OCI-LY7 (cell line): ENCODE data around the gene C16orf74. TPM values are rescaled to one million over a fixed set of nuclear protein-coding genes. Genes with fewer than 3 reads are reported as not detected.
A peak's percentile ranks its signal among the peaks of the same experiment; 100 is the strongest.

Experiments
- BruUV-seq: library from RNA; stranded (reverse); fragments of 400-500 nt; replicated peaks from 2 replicates; lab custom pipeline; 2021; lab: Mats Ljungman, UMichigan
- CTCF ChIA-PET: fragments of 300-600 bp; sonication (Branson Sonifier 250); formaldehyde crosslinking; loops from one replicate; lab custom pipeline; 2022; ENCODE audit warnings: antibody characterized with exemption; ENCODE audit not compliant: unreplicated experiment; lab: Charles Lee
- POLR2A ChIA-PET: fragments of 300-600 bp; sonication (Branson Sonifier 250); formaldehyde crosslinking; loops from one replicate; lab custom pipeline; 2022; ENCODE audit warnings: antibody characterized with exemption; lab: Charles Lee
- DNase-seq: peaks from one replicate; pipeline ENCODE4 v3.0.0-alpha.2; 2015; ENCODE audit warnings: low spot score
- H2AFZ ChIP-seq: fragments of 200-600 bp; sonication (generic), shearing (Covaris generic); 2 replicates; pipeline ENCODE4 v1.6.1; 2014; ENCODE audit warnings: mild to moderate bottlenecking, antibody characterized with exemption, low read length, moderate library complexity
- H3K27ac ChIP-seq: fragments of 200-600 bp; sonication (generic); 2 replicates; pipeline ENCODE4 v1.5.1; 2014; ENCODE audit warnings: mixed run types, low read depth, mild to moderate bottlenecking, moderate library complexity, low read length, inconsistent platforms; ENCODE audit not compliant: poor library complexity, severe bottlenecking
- H3K36me3 ChIP-seq: fragments of 200-600 bp; sonication (generic); 2 replicates; pipeline ENCODE4 v1.6.1; 2014; ENCODE audit warnings: mild to moderate bottlenecking, antibody characterized with exemption, low read length, moderate library complexity, mixed read lengths; ENCODE audit not compliant: insufficient read depth
- H3K4me1 ChIP-seq: fragments of 200-600 bp; sonication (generic); 2 replicates; pipeline ENCODE4 v1.5.1; 2014; ENCODE audit warnings: mild to moderate bottlenecking, low read length; ENCODE audit not compliant: insufficient read depth, poor library complexity, severe bottlenecking
- H3K4me2 ChIP-seq: fragments of 200-600 bp; sonication (generic); 2 replicates; pipeline ENCODE4 v1.6.1; 2014; ENCODE audit warnings: mild to moderate bottlenecking, low read length
- H3K4me3 ChIP-seq: fragments of 200-600 bp; sonication (generic); 2 replicates; pipeline ENCODE4 v1.5.1; 2014; ENCODE audit warnings: mild to moderate bottlenecking, low read depth, low read length; ENCODE audit not compliant: poor library complexity, severe bottlenecking
- H3K79me2 ChIP-seq: fragments of 200-600 bp; sonication (generic); 2 replicates; pipeline ENCODE4 v1.6.1; 2016; ENCODE audit warnings: low read depth, mild to moderate bottlenecking, low read length, moderate library complexity, mixed read lengths; ENCODE audit not compliant: insufficient read depth
- H3K9me2 ChIP-seq: fragments of 200-600 bp; sonication (generic); 2 replicates; pipeline ENCODE4 v1.6.1; 2016; ENCODE audit warnings: mild to moderate bottlenecking, low read length, mixed read lengths; ENCODE audit not compliant: insufficient read depth
- H3K9me3 ChIP-seq: fragments of 200-600 bp; sonication (generic); 2 replicates; pipeline ENCODE4 v1.6.1; 2014; ENCODE audit warnings: mild to moderate bottlenecking, mixed run types, low read length, mixed read lengths
- H4K20me1 ChIP-seq: fragments of 200-600 bp; sonication (generic); 2 replicates; pipeline ENCODE4 v1.6.1; 2014; ENCODE audit warnings: mild to moderate bottlenecking, antibody characterized with exemption, low read length, moderate library complexity, mixed read lengths; ENCODE audit not compliant: insufficient read depth
- CTCF ChIP-seq: fragments of 200-600 bp; sonication (generic); conservative IDR thresholded peaks from 2 replicates; pipeline ENCODE4 v1.5.1; 2014; ENCODE audit warnings: mild to moderate bottlenecking, antibody characterized with exemption, low read length, moderate library complexity, mixed read lengths
- EZH2phosphoT487 ChIP-seq: fragments of 200-600 bp; sonication (generic); IDR thresholded peaks from 2 replicates; pipeline ENCODE4 v1.6.1; 2018; ENCODE audit warnings: low read depth, borderline replicate concordance, mild to moderate bottlenecking, mixed run types, antibody characterized with exemption, low read length, moderate library complexity, mixed read lengths
- intact Hi-C: fragments of 100-400 bp; cut with micrococcal nuclease; formaldehyde crosslinking; loops from one replicate; pipeline ENCODE4 v1.10.0; 2022; ENCODE audit not compliant: unreplicated experiment
- total RNA-seq, 2 experiments: library from RNA; depleted of rRNA in 1 of 2; stranded (reverse); fragments of >200 nt in 1 of 2; shearing (Covaris generic) in 1 of 2; gene quantifications; 2 replicates each; pipeline ENCODE4 v1.2.3, GENCODE V29; 2014 to 2022

The C16orf74 gene
- total RNA-seq, 2 experiments from 2014 or later: 6.8 to 9.7 TPM

- Histone ChIP-seq H3K79me2 (peaks cover 58% of the 10 kb centered on the region), H3K9me2 (no peaks in the 10 kb centered on the region), H3K36me3 (peaks cover 44% of the 10 kb centered on the region), H3K4me3 (peak overlapping the region; percentile 87), H4K20me1 (peaks cover 15% of the 10 kb centered on the region), H2AFZ (no peak overlapping the region; the same call in 1 of the 2 replicates), H3K9me3 (no peaks in the 10 kb centered on the region), H3K27ac (peak overlapping the region; percentile 90), H3K4me2 (peak overlapping the region; percentile 95), H3K4me1 (peaks cover 56% of the 10 kb centered on the region)
- intact Hi-C loops: loop anchor here (1.0 to 5.0 kb wide), 5 partner anchors 30 to 240 kb away; partner anchors contain the start of gene GSE1
- ChIA-PET POLR2A (interaction anchor here (0.5 to 2.5 kb wide), 2 partner anchors 29 to 106 kb away, joined by 3 to 12 read pairs; no protein-coding TSS in a partner anchor), CTCF (no interaction called here)
- DNase-seq: peak; percentile 62
- TF ChIP-seq CTCF (peak; percentile 72), EZH2phosphoT487 (no peak)
- no TSS peak for BruUV-seq
Observed at GRCh38 chr16:85687651-85688471, 63.0 kb downstream of the C16orf74 start.

GRCh38 chr16:85686912-85687591 is 63.8 kb downstream of the C16orf74 start:
- Histone ChIP-seq H3K4me3 (peak overlapping the region; percentile 87), H3K4me2 (peak overlapping the region; percentile 95), H3K9me2 (no peaks in the 10 kb centered on the region), H3K27ac (peak overlapping the region; percentile 90), H3K9me3 (no peaks in the 10 kb centered on the region), H4K20me1 (peaks cover 15% of the 10 kb centered on the region), H3K36me3 (peaks cover 52% of the 10 kb centered on the region), H3K4me1 (peaks cover 56% of the 10 kb centered on the region), H3K79me2 (peaks cover 59% of the 10 kb centered on the region), H2AFZ (no peak overlapping the region)
- intact Hi-C loops: loop anchor here (1.0 to 5.0 kb wide), 3 partner anchors 31 to 215 kb away; no protein-coding TSS in a partner anchor
- peak; percentile 64 for DNase-seq
- POLR2A ChIA-PET: interaction anchor here (0.5 to 0.6 kb wide), 2 partner anchors 107 to 644 kb away, joined by 3 to 5 read pairs; no protein-coding TSS in a partner anchor
- TSS peak; percentile 53 for BruUV-seq
- TF ChIP-seq EZH2phosphoT487 (no peak), CTCF (no peak)
- CTCF ChIA-PET: no interaction called here
